GM23338 (cell line): ENCODE results near the gene FXYD5. TPM values are rescaled to one million over a fixed set of nuclear protein-coding genes. Genes with fewer than 3 reads are reported as not detected.

Experiments
- ATAC-seq: fragments of 200-7000 bp; cut with Tn5 transposase; 3 replicates; pipeline ENCODE4 v1.9.1; 2020
- DNase-seq: peaks from one replicate; pipeline ENCODE4 v3.0.0-alpha.2; 2015; ENCODE audit warnings: low spot score
- H2AFZ ChIP-seq: fragments of 200-600 bp; sonication (generic); 2 replicates; pipeline ENCODE4 v1.8.0; 2016; ENCODE audit warnings: antibody characterized with exemption, mild to moderate bottlenecking, moderate library complexity
- H3F3A ChIP-seq: fragments of 200-600 bp; sonication (generic); replicated peaks from 2 replicates; pipeline ENCODE4 v1.8.0; 2017; ENCODE audit warnings: antibody characterized with exemption, mixed run types, low read depth
- H3K27ac ChIP-seq: fragments of 200-600 bp; sonication (generic); 2 replicates; pipeline ENCODE4 v1.6.1; 2016; ENCODE audit warnings: low read depth
- H3K27me3 ChIP-seq: fragments of 200-600 bp; sonication (generic); 2 replicates; pipeline ENCODE4 v1.8.0; 2016; ENCODE audit warnings: mild to moderate bottlenecking, mixed run types, moderate library complexity; ENCODE audit not compliant: insufficient read depth
- H3K36me3 ChIP-seq: fragments of 200-600 bp; sonication (generic); 2 replicates; pipeline ENCODE4 v1.8.0; 2016; ENCODE audit warnings: mild to moderate bottlenecking; ENCODE audit not compliant: insufficient read depth
- H3K4me1 ChIP-seq: fragments of 200-600 bp; sonication (generic); 2 replicates; pipeline ENCODE4 v1.8.0; 2016; ENCODE audit warnings: mild to moderate bottlenecking, moderate library complexity; ENCODE audit not compliant: insufficient read depth
- H3K4me2 ChIP-seq: fragments of 200-600 bp; sonication (generic); 2 replicates; pipeline ENCODE4 v1.7.1; 2017; ENCODE audit warnings: mixed run types
- H3K4me3 ChIP-seq: fragments of 200-600 bp; sonication (generic); 2 replicates; pipeline ENCODE4 v1.6.1; 2016; ENCODE audit warnings: mixed run types
- H3K79me2 ChIP-seq: fragments of 200-600 bp; sonication (generic); replicated peaks from 2 replicates; pipeline ENCODE4 v1.8.0; 2017; ENCODE audit warnings: mild to moderate bottlenecking; ENCODE audit not compliant: insufficient read depth
- H3K9me2 ChIP-seq: fragments of 200-600 bp; sonication (generic); 2 replicates; pipeline ENCODE4 v1.8.0; 2017; ENCODE audit not compliant: insufficient read depth
- H4K20me1 ChIP-seq: fragments of 200-600 bp; sonication (generic); replicated peaks from 2 replicates; pipeline ENCODE4 v1.8.0; 2017; ENCODE audit warnings: mild to moderate bottlenecking; ENCODE audit not compliant: insufficient read depth
- H3K27ac Mint-ChIP-seq: 2 replicates; pipeline ENCODE4 v1.8.0; 2020; ENCODE audit warnings: inconsistent platforms, mild to moderate bottlenecking, moderate library complexity, mixed read lengths
- H3K27me3 Mint-ChIP-seq: 3 replicates; pipeline ENCODE4 v1.8.0; 2022; ENCODE audit warnings: low read depth, mild to moderate bottlenecking, moderate library complexity, mixed read lengths, inconsistent platforms; ENCODE audit not compliant: insufficient read depth, poor library complexity
- H3K36me3 Mint-ChIP-seq: 3 replicates; pipeline ENCODE4 v1.8.0; 2021; ENCODE audit warnings: low read depth, mild to moderate bottlenecking, inconsistent platforms, moderate library complexity, mixed read lengths
- H3K4me1 Mint-ChIP-seq: 3 replicates; pipeline ENCODE4 v1.8.0; 2020; ENCODE audit warnings: mild to moderate bottlenecking, inconsistent platforms, mixed read lengths
- H3K4me3 Mint-ChIP-seq: 3 replicates; pipeline ENCODE4 v1.8.0; 2021; ENCODE audit warnings: moderate library complexity, mild to moderate bottlenecking, inconsistent platforms, mixed read lengths
- H3K9me3 Mint-ChIP-seq: 3 replicates; pipeline ENCODE4 v1.8.0; 2020; ENCODE audit warnings: moderate library complexity, mild to moderate bottlenecking, inconsistent platforms, mixed read lengths
- CREB1 ChIP-seq: fragments of 250-450 bp; sonication (Bioruptor Pico); IDR thresholded peaks from 2 replicates; pipeline ENCODE4 v1.5.0; 2020; ENCODE audit warnings: low read depth, mild to moderate bottlenecking, moderate library complexity
- CTCF ChIP-seq, 2 experiments: fragments of 200-600 bp in 1 of 2; sonication (generic) in 1 of 2; conservative IDR thresholded peaks; 2 replicates each; pipeline versions ENCODE4 v1.5.1 to v1.6.1; 2016 to 2017; ENCODE audit warnings: antibody characterized with exemption in 2 of 2, low read depth in 2 of 2, mild to moderate bottlenecking in 2 of 2, moderate library complexity in 1 of 2
- ETS1 ChIP-seq: IDR thresholded peaks from 2 replicates; pipeline ENCODE4 v1.6.1; 2016; ENCODE audit warnings: antibody characterized with exemption
- EZH2 ChIP-seq: fragments of 200-600 bp; sonication (generic); IDR thresholded peaks from one replicate; pipeline ENCODE4 v1.8.0; 2017; ENCODE audit warnings: antibody characterized with exemption, mild to moderate bottlenecking, low read depth; ENCODE audit not compliant: unreplicated experiment
- EZH2phosphoT487 ChIP-seq: fragments of 200-600 bp; sonication (generic); IDR thresholded peaks from one replicate; pipeline ENCODE4 v1.8.1; 2018; ENCODE audit warnings: antibody characterized with exemption; ENCODE audit not compliant: unreplicated experiment
- NANOG ChIP-seq: IDR thresholded peaks from 2 replicates; pipeline ENCODE4 v1.6.1; 2016; ENCODE audit warnings: antibody characterized with exemption, borderline replicate concordance
- POLR2AphosphoS5 ChIP-seq: IDR thresholded peaks from 2 replicates; pipeline ENCODE4 v1.6.1; 2016; ENCODE audit warnings: antibody characterized with exemption, low read depth
- ZNF462 ChIP-seq: fragments of 250-450 bp; sonication (Bioruptor Pico); IDR thresholded peaks from 2 replicates; pipeline ENCODE4 v1.5.0; 2020; ENCODE audit warnings: mild to moderate bottlenecking, moderate library complexity
- polyA plus RNA-seq: library from polyadenylated mRNA; unstranded; fragments of >200 nt; fragmentation: Nextera tagmentation; extraction: Ambion mirVana; gene quantifications from 2 replicates; pipeline ENCODE4 v1.2.1, GENCODE V29; 2016
- total RNA-seq: library from RNA; depleted of rRNA; stranded (reverse); fragments of >200 nt; shearing (Covaris generic); gene quantifications from 2 replicates; pipeline ENCODE4 v1.2.3, GENCODE V29; 2014

FXYD5 gene
- total and polyA plus RNA-seq, 2 experiments from 2014 or later, result 97.7 to 233 TPM

- Mint-ChIP-seq H3K9me3 (peaks cover 9% of the 10 kb centered on the region), H3K27me3 (peaks cover 6% of the 10 kb centered on the region), H3K4me1 (no peaks in the 10 kb centered on the region), H3K4me3 (no peak overlapping the region), H3K27ac (no peak overlapping the region), H3K36me3 (peaks cover 58% of the 10 kb centered on the region)
- H3F3A ChIP-seq, result no peaks in the 10 kb centered on the region
- no peak overlapping the region for H3K4me3 ChIP-seq
- H3K4me1 ChIP-seq, result no peaks in the 10 kb centered on the region
- H3K27ac ChIP-seq, result no peak overlapping the region
- H3K9me2 ChIP-seq, result no peaks in the 10 kb centered on the region; the same call in 1 of the 2 replicates
- H4K20me1 ChIP-seq, result no peaks in the 10 kb centered on the region; the same call in 1 of the 2 replicates
- no peak for ATAC-seq
- peaks cover 26% of the 10 kb centered on the region for H3K36me3 ChIP-seq
- DNase-seq, result no peak
- H3K27me3 ChIP-seq, result no peaks in the 10 kb centered on the region
- H3K4me2 ChIP-seq, result no peak overlapping the region
- H2AFZ ChIP-seq, result no peak overlapping the region
- TF ChIP-seq NANOG, result no peak
- no peak for TF ChIP-seq EZH2
- no peak for TF ChIP-seq ZNF462 (CRISPR knock-in tag)
- TF ChIP-seq EZH2phosphoT487, result no peak
- TF ChIP-seq CTCF (conservative IDR thresholded peaks at IDR 0.05; ENCODE audit: low read depth in 2 of 2), result no peak
- TF ChIP-seq CREB1 (CRISPR knock-in tag), result no peak
- no peak for TF ChIP-seq ETS1
- peak; percentile 12; the same call in 1 of the 2 replicates for TF ChIP-seq POLR2AphosphoS5
- H3K79me2 ChIP-seq, result no peaks in the 10 kb centered on the region
These were observed 16.0 kb downstream of the FXYD5 start for GRCh38 chr19:35170359-35171061.
